GM19238 (cell line): ENCODE measurements around the gene BMP8A.

ENCODE experiments used
- DNase-seq: peaks from one replicate; pipeline ENCODE4 v3.0.0; 2011; ENCODE audit warnings: low spot score; ENCODE audit not compliant: insufficient read length

Gene BMP8A

DNA sequence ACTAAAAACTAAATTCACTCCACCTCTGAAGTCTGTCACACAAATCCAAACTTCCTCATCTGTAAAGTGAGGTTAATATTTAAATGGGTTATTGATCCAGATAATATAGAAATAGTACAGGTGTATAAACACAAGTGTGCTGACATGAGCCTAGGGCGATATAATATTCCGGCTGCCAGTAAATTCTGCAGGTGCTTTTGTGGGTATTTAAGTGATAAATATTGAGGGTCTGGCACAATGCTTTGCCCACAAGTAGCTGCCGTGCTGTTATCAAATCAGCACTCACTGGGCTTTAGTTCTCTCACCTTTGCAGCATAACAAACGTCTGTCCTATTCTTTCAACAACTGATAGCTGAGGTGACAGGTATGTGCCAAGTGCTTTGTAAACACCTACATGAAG lies 77.6 kb downstream of the BMP8A start:
- DNase-seq: no peak

DNA sequence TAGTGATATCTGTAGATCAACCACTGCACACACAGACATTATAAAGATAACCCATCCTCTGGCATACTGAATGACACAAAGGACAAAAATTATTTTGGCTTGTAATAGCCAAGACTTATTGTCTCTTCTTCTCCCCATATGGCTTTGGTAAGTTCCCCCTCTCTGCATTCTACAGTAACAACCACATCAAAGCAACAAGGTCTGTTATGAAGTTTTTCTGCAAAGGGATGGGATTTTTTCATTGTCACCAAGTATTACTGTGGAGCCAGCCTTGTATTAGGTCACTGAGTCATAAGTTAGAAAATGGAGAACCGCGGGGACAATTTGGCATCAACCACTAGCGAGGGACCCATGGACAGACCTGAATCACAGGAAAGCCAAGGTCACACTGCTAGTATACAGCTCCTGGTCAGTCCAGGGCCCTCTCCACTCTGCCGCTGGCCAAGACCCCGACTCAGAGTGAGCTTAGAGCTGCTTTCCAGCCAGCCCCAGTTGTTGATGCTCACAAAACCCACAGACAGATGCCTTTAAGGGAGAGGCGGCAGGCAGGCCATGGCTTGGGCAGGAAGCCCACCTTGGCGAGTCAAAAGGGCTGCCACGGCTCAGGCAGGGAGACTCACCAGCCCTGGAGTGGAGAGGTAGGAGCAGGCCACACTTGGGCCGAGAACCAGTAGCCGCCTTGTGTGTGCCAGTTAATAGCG lies 79.2 kb downstream of the BMP8A start:
- no peak for DNase-seq

DNA sequence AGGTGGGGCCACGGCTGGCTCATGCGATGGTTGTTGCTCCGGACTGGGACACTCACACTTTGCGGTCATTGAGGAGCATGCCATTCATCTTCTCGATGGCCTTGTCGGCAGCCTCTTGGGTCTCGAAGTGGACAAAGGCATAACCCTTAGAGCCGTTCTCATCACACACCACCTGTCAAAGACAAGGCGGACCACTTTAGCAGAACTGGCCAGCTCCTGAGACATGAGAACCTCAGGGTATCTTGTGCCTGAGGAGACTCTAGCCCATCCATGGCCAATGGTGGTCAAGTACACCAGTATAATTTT lies 79.7 kb downstream of the BMP8A start:
- DNase-seq: no peak

DNA sequence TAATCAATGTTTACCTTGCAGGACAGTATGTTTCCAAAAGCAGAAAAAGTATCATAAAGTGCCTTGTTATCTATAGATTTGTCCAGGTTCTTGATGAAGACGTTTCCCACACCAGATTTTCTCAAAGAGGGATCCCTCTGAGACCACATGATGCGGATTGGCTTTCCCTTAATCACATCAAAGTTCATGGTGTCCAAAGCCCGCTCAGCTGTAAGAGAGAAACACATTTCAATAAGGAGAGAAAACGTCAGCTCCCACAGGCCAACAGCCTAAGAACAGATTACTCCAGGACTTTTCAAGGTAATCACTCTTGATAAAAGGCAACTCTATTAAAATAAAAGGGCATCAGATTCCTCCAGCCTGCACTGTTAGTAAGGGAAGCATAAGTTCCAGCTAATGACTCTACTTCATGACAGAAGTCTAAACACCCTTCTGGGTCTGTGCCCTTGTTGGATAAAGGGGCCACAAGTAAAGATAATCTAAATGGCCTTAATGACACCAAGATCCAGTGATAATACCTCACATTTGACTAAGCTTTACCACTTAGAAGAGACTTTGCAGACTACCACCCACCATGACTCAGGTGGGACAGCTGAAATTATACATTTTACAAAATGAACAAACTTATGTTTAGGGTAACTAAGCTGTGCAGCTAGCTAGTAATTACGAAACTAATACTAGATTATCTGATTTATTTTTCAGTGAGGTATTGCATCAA lies 81.1 kb downstream of the BMP8A start:
- DNase-seq: no peak

DNA sequence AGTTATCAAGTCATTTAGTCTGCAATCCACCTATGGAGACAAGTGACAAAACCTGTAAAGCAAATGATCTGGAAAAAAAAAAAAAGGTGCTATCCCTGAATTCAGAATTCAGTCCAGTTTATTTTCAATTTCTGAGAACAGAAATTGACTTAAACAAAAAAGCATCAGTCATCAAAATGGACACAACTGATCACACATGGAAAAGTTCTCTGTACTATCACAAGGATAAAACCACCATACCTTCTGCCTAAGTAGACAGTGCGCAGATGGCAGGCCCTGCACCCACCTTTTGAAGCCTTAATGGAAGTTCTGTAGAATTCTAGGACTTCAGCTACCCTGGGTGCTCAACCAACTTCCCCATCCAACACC lies 81.6 kb downstream of the BMP8A start:
- DNase-seq: no peak

DNA sequence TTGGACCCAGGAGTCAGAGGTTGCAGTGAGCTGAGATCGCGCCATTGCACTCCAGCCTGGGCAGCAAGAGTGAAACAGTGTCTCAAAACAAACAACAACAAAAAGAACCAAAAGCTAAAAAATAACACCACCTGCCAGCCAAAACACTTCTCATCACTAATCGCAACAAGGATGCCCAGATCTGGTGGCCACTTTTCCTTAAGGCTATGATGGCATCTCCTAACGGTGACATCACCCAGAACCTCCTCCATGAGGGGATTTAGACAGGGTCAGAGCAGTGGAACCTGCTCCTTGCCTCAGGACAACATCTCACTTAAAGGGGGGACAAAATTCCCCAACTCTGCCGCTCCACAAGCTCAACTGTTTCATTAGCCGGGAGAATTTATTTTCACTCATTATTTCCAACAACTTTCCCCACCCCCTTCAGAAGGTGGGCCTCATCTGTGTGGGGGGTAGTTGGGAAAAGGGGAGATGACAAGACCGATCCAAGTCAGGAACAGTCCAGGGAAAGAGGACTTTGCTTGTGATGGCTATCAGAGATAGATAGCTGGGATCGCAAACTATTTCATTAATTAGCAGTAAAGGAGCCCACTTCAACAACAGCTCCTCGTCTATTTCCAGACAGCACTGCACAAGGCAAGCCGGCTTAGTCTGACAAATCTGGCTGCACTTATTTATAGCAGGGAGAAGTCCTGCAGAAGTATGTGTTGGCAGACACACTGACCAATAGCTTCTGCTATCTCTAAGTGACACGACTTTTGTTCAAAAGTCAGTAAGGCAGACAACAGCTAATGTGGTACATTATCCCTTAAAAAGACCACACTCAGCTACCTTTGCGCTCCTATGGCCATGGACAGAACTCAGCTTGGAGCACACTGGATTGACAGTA lies 82.5 kb downstream of the BMP8A start:
- DNase-seq: no peak

DNA sequence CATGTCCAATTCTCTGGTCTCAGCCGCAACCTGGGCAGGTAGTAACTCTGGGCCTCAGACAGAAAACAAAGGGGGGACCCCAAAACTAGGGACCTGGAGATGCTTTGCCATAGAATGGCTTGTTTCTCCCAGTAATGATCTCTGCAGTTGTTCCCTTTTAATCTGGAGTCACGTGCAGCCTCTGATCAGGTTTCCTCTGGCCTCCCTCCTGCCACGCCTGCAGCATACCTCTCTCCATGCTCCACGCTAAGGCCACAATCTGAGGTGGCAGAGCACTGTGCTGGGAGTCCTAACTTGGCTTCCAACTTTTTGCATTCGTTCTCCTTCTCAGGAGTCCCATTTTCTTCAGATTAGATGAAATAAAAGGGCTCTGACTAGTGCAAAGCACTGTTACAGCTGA lies 83.2 kb downstream of the BMP8A start:
- no peak for DNase-seq
